Stimulated activated CD4-positive, alpha-beta T cell treated with anti-CD3 and anti-CD28 coated beads, Interleukin-1b, Interleukin-23, amount 100 ng/mL, for 48 hours (primary cell): ENCODE data around the gene ADCY7.

ENCODE experiments used
- DNase-seq: peaks from one replicate; pipeline ENCODE4 v3.0.0-alpha.2; 2020

The ADCY7 gene

GRCh38 chr16:50300942-50301625 lies 34.7 kb downstream of the ADCY7 start:
- DNase-seq: no peak

GRCh38 chr16:50301626-50302471 lies 35.5 kb downstream of the ADCY7 start:
- no peak for DNase-seq

GRCh38 chr16:50302472-50303005 lies 36.2 kb downstream of the ADCY7 start:
- DNase-seq: no peak

- DNase-seq: no peak
Measured at GRCh38 chr16:50303041-50303604, 36.8 kb downstream of the ADCY7 start.

- DNase-seq: no peak
Measured at GRCh38 chr16:50303605-50304466, 37.5 kb downstream of the ADCY7 start.

GRCh38 chr16:50304467-50305440 lies 38.4 kb downstream of the ADCY7 start:
- no peak for DNase-seq

- DNase-seq: no peak
Measured at GRCh38 chr16:50305441-50306061, 39.2 kb downstream of the ADCY7 start.

GRCh38 chr16:50306287-50306686 lies 39.9 kb downstream of the ADCY7 start:
- DNase-seq: no peak

GRCh38 chr16:50308237-50308965 lies 42.0 kb downstream of the ADCY7 start:
- no peak for DNase-seq

- no peak for DNase-seq
Measured at GRCh38 chr16:50309156-50309526, 42.8 kb downstream of the ADCY7 start.

GRCh38 chr16:50309527-50310307 lies 43.4 kb downstream of the ADCY7 start:
- DNase-seq: no peak

GRCh38 chr16:50310308-50311133 lies 44.2 kb downstream of the ADCY7 start:
- no peak for DNase-seq

GRCh38 chr16:50311134-50311528 lies 44.8 kb downstream of the ADCY7 start:
- DNase-seq: no peak

GRCh38 chr16:50311891-50312501 lies 45.6 kb downstream of the ADCY7 start:
- DNase-seq: no peak

GRCh38 chr16:50313596-50314478 lies 47.5 kb downstream of the ADCY7 start:
- peak; percentile 43 for DNase-seq

- no peak for DNase-seq
Measured at GRCh38 chr16:50314665-50315064, 48.3 kb downstream of the ADCY7 start.
